Mesodermal cell (in vitro differentiated cells): ENCODE results near the gene TFF1.

Source experiments
- H3K27ac ChIP-seq: 2 replicates; pipeline ENCODE4 v1.7.0; 2013; ENCODE audit warnings: mild to moderate bottlenecking, low read depth, low read length, moderate library complexity; ENCODE audit not compliant: severe bottlenecking
- H3K36me3 ChIP-seq: 2 replicates; pipeline ENCODE4 v1.7.1; 2013; ENCODE audit warnings: mild to moderate bottlenecking, low read length, moderate library complexity; ENCODE audit not compliant: control insufficient read depth, insufficient read depth
- H3K4me1 ChIP-seq: one replicate; pipeline ENCODE4 v1.7.1; 2013; ENCODE audit warnings: mild to moderate bottlenecking, low read length; ENCODE audit not compliant: insufficient read depth, control insufficient read depth, poor library complexity, severe bottlenecking
- H3K4me3 ChIP-seq: 2 replicates; pipeline ENCODE4 v1.7.0; 2013; ENCODE audit warnings: low read length, control low read depth, mild to moderate bottlenecking; ENCODE audit not compliant: insufficient read depth, poor library complexity, severe bottlenecking; ENCODE audit errors: extremely low read depth
- H3K9me3 ChIP-seq: 2 replicates; pipeline ENCODE4 v1.7.1; 2013; ENCODE audit warnings: mild to moderate bottlenecking, low read length, moderate library complexity; ENCODE audit not compliant: control insufficient read depth
- WGBS, 2 experiments: methylation state at CpG; one replicate each; pipeline ENCODE4 v1.1.5; 2013; ENCODE audit warnings: missing lambda C conversion rate in 2 of 2; ENCODE audit not compliant: insufficient coverage in 2 of 2; 5-methylcytosine and 5-hydroxymethylcytosine counted together

TFF1 gene

GRCh38 chr21:42362198-42362597 is 4.1 kb downstream of the TFF1 start:
- WGBS, 2 experiments: 94% methylated on average over 3 of the region's 12 CpGs
- Histone ChIP-seq H3K4me1 (no peaks in the 10 kb centered on the region), H3K4me3 (no peak overlapping the region), H3K36me3 (no peaks in the 10 kb centered on the region), H3K27ac (no peak overlapping the region), H3K9me3 (no peaks in the 10 kb centered on the region)

DNA sequence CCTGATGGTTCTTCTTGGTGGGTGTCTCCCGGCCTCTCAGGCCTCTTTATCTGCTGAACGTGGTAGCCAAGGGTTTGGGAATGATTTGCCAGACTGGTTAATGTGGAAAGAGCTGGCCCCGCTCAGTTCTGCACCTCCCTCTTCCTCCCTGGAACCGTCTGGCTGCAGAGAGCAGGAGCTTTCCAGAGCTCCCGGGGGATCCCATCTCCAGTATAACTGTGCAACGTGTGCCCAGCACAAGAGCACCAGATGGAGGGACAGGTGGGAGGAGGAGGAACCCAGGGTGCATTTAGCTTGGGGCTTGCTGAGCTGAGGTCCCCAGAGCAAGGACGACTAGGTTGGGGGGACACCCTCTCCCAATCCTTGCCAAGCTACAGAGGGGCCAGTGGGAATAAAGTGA is 5.0 kb downstream of the TFF1 start:
- no peaks in the 10 kb centered on the region for H3K36me3 ChIP-seq
- WGBS, 2 experiments: 60 to 76% methylated on average over 2 to 5 of the region's 7 CpGs
- H3K27ac ChIP-seq: no peak overlapping the region
- no peaks in the 10 kb centered on the region for H3K9me3 ChIP-seq
- no peaks in the 10 kb centered on the region for H3K4me1 ChIP-seq
- no peak overlapping the region for H3K4me3 ChIP-seq

GRCh38 chr21:42360317-42360716 is 6.0 kb downstream of the TFF1 start:
- 70 to 100% methylated on average over 1 to 2 of the region's 2 CpGs for WGBS, 2 experiments
- Histone ChIP-seq H3K4me1 (no peaks in the 10 kb centered on the region), H3K36me3 (no peaks in the 10 kb centered on the region), H3K4me3 (no peak overlapping the region), H3K9me3 (no peaks in the 10 kb centered on the region), H3K27ac (no peak overlapping the region)

DNA sequence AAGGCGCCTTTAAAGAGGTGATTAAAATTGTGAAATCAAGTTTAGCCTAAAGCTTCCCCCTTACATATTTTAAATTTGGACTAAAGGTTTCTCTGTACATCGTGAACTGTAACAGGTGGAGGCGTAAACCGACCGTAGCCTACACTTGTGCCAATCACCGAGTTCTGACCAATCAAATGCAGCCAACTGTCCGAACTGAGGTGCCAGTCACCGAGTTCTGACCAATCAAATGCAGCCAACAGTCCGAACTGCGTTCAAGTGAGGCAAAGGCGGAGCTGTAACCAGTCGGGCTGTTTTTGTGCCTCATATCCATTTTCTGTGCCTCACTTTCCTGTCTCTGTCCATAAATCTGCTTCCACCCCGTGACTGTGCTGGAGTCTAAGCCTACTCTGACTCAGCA is 7.4 kb downstream of the TFF1 start:
- Histone ChIP-seq H3K4me1 (no peaks in the 10 kb centered on the region), H3K4me3 (no peak overlapping the region), H3K36me3 (no peaks in the 10 kb centered on the region), H3K27ac (no peak overlapping the region), H3K9me3 (no peaks in the 10 kb centered on the region)
- 88 to 89% methylated on average over 12 of the region's 13 CpGs for WGBS, 2 experiments

GRCh38 chr21:42358261-42358660 is 8.1 kb downstream of the TFF1 start:
- 88 to 96% methylated on average over 10 to 11 of the region's 12 CpGs for WGBS, 2 experiments
- Histone ChIP-seq H3K36me3 (no peaks in the 10 kb centered on the region), H3K4me3 (no peak overlapping the region)

GRCh38 chr21:42357307-42357706 is 9.0 kb downstream of the TFF1 start:
- H3K36me3 ChIP-seq: no peaks in the 10 kb centered on the region
- no peaks in the 10 kb centered on the region for H3K4me1 ChIP-seq
- no peaks in the 10 kb centered on the region for H3K9me3 ChIP-seq
- H3K27ac ChIP-seq: no peak overlapping the region
- no peak overlapping the region for H3K4me3 ChIP-seq
- 94% methylated on average over 3 of the region's 3 CpGs; no CpG with 5 or more reads in 1 of the 2 experiments for WGBS, 2 experiments

More at GRCh38 chr21:42358261-42358660, 8.1 kb downstream of the TFF1 start:
- no peaks in the 10 kb centered on the region for H3K9me3 ChIP-seq
- no peaks in the 10 kb centered on the region for H3K4me1 ChIP-seq
- H3K27ac ChIP-seq: no peak overlapping the region

DNA sequence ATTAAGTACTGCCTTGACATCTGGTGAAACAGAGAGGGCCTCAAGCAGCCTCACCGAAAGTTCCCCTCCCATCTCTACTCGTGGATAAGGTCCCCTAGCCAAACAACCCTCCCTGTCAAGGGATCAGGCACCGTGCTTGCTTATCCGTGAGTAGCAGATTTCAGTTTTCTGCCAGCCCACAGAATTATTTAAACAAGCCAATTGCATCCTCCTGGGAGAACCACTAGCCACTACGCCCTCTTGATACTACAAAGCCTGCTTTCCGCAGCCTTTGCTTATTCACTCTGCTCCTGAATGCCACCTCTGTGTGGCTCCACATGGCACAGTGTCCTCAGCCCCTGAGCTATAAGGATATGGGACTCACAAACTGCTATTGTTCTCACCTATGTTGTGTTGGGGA is 9.7 kb downstream of the TFF1 start:
- no peaks in the 10 kb centered on the region for H3K36me3 ChIP-seq
- no peaks in the 10 kb centered on the region for H3K4me1 ChIP-seq
- WGBS, 2 experiments: 77 to 79% methylated on average over 6 of the region's 6 CpGs
- H3K27ac ChIP-seq: no peak overlapping the region
- H3K4me3 ChIP-seq: no peak overlapping the region
- no peaks in the 10 kb centered on the region for H3K9me3 ChIP-seq

GRCh38 chr21:42356046-42356445 is 10.3 kb downstream of the TFF1 start:
- Histone ChIP-seq H3K4me1 (no peaks in the 10 kb centered on the region), H3K4me3 (no peak overlapping the region), H3K27ac (no peak overlapping the region), H3K9me3 (no peaks in the 10 kb centered on the region), H3K36me3 (no peaks in the 10 kb centered on the region)
- 94 to 100% methylated on average over 1 to 2 of the region's 2 CpGs for WGBS, 2 experiments

DNA sequence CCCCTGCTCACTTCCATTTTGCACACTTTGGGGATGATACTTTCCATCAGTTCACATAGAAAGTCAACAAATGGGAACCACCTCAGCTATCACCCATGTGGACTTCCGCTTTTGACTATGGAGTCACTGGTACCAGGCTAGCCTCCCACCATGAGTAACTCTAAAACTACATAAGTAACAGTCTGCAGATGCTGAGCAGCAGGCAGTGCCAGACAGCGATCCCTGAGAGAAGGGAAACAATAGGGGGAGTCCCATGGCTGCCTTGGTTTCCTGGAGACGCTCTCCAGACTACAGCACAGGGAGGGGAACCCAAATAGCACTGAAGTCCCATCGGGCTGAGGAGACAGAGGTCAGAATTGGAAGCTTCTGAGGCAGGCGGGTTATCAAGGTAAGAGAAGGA is 12.7 kb downstream of the TFF1 start:
- H3K9me3 ChIP-seq: no peaks in the 10 kb centered on the region
- H3K27ac ChIP-seq: no peak overlapping the region
- WGBS, 2 experiments: 91 to 100% methylated on average over 5 of the region's 5 CpGs
- no peak overlapping the region for H3K4me3 ChIP-seq
- H3K4me1 ChIP-seq: no peaks in the 10 kb centered on the region
- no peaks in the 10 kb centered on the region for H3K36me3 ChIP-seq

- Histone ChIP-seq H3K27ac (no peak overlapping the region), H3K4me1 (no peaks in the 10 kb centered on the region), H3K4me3 (no peak overlapping the region), H3K9me3 (no peaks in the 10 kb centered on the region), H3K36me3 (no peaks in the 10 kb centered on the region)
- 84 to 92% methylated on average over 13 of the region's 14 CpGs for WGBS, 2 experiments
Measured at GRCh38 chr21:42352441-42353095, 13.8 kb downstream of the TFF1 start.

- no peaks in the 10 kb centered on the region for H3K9me3 ChIP-seq
- 75 to 82% methylated on average over 9 to 10 of the region's 11 CpGs for WGBS, 2 experiments
- H3K4me1 ChIP-seq: no peaks in the 10 kb centered on the region
- no peaks in the 10 kb centered on the region for H3K36me3 ChIP-seq
- no peak overlapping the region for H3K27ac ChIP-seq
- no peak overlapping the region for H3K4me3 ChIP-seq
Measured at GRCh38 chr21:42351626-42352440, 14.5 kb downstream of the TFF1 start.
